ENCODE data around the gene WDR72.
A peak's percentile ranks its signal among the peaks of the same experiment; 100 is the strongest.

Gene WDR72

GRCh38 chr15:53586799-53587198 is 172.7 kb downstream of the WDR72 start:
- TF ChIP-seq CTCF (conservative IDR thresholded peaks at IDR 0.05; ENCODE audit: low read length) (peak; percentile 92), EZH2phosphoT487 (IDR thresholded peaks at IDR 0.05; ENCODE audit: borderline replicate concordance) (no peak)
- Histone ChIP-seq H3K4me1 (ENCODE audit: insufficient read depth, low read length, poor library complexity, severe bottlenecking) (no peaks in the 10 kb centered on the region), H3K27me3 (ENCODE audit: insufficient read depth, low read length, poor library complexity, severe bottlenecking) (no peaks in the 10 kb centered on the region), H3F3A (ENCODE audit: low read depth) (no peaks in the 10 kb centered on the region), H4K20me1 (ENCODE audit: insufficient read depth, low read length, poor library complexity, severe bottlenecking) (no peaks in the 10 kb centered on the region), H2AFZ (ENCODE audit: low read length) (peak overlapping the region; percentile 18; the same call in 1 of the 2 replicates), H3K79me2 (ENCODE audit: insufficient read depth, low read length) (no peaks in the 10 kb centered on the region), H3K4me3 (ENCODE audit: low read length, poor library complexity, severe bottlenecking) (no peak overlapping the region), H3K4me2 (ENCODE audit: low read depth, low read length, poor library complexity, severe bottlenecking) (no peak overlapping the region), H3K9ac (ENCODE audit: low read depth, low read length, poor library complexity, severe bottlenecking) (no peak overlapping the region), H3K9me2 (replicated peaks; ENCODE audit: low read depth, low read length) (no peaks in the 10 kb centered on the region), H3K36me3 (ENCODE audit: insufficient read depth, low read length) (no peaks in the 10 kb centered on the region), H3K9me3 (ENCODE audit: insufficient read depth, low read depth, low read length) (no peaks in the 10 kb centered on the region)

- H3K79me2 ChIP-seq (ENCODE audit: insufficient read depth, low read length): no peaks in the 10 kb centered on the region
- no peaks in the 10 kb centered on the region for H3K9me3 ChIP-seq (ENCODE audit: insufficient read depth, low read depth, low read length)
- no peak overlapping the region for H3K9ac ChIP-seq (ENCODE audit: low read depth, low read length, poor library complexity, severe bottlenecking)
- H3K27me3 ChIP-seq (ENCODE audit: insufficient read depth, low read length, poor library complexity, severe bottlenecking): no peaks in the 10 kb centered on the region
- H3F3A ChIP-seq (ENCODE audit: low read depth): no peaks in the 10 kb centered on the region
- no peaks in the 10 kb centered on the region for H3K9me2 ChIP-seq (replicated peaks; ENCODE audit: low read depth, low read length)
- H3K4me1 ChIP-seq (ENCODE audit: insufficient read depth, low read length, poor library complexity, severe bottlenecking): no peaks in the 10 kb centered on the region
- H3K36me3 ChIP-seq (ENCODE audit: insufficient read depth, low read length): no peaks in the 10 kb centered on the region
- H2AFZ ChIP-seq (ENCODE audit: low read length): no peak overlapping the region; the same call in 1 of the 2 replicates
- H3K4me2 ChIP-seq (ENCODE audit: low read depth, low read length, poor library complexity, severe bottlenecking): no peak overlapping the region
- no peaks in the 10 kb centered on the region for H4K20me1 ChIP-seq (ENCODE audit: insufficient read depth, low read length, poor library complexity, severe bottlenecking)
- H3K4me3 ChIP-seq (ENCODE audit: low read length, poor library complexity, severe bottlenecking): no peak overlapping the region
- TF ChIP-seq CTCF (conservative IDR thresholded peaks at IDR 0.05; ENCODE audit: low read length) (no peak), EZH2phosphoT487 (IDR thresholded peaks at IDR 0.05; ENCODE audit: borderline replicate concordance) (no peak)
Measured at GRCh38 chr15:53581513-53581912, 177.9 kb downstream of the WDR72 start.

- Histone ChIP-seq H3K79me2 (ENCODE audit: insufficient read depth, low read length) (no peaks in the 10 kb centered on the region), H3K4me1 (ENCODE audit: insufficient read depth, low read length, poor library complexity, severe bottlenecking) (no peaks in the 10 kb centered on the region), H3K9me3 (ENCODE audit: insufficient read depth, low read depth, low read length) (no peaks in the 10 kb centered on the region), H3K27me3 (ENCODE audit: insufficient read depth, low read length, poor library complexity, severe bottlenecking) (no peaks in the 10 kb centered on the region), H3K36me3 (ENCODE audit: insufficient read depth, low read length) (no peaks in the 10 kb centered on the region), H3F3A (ENCODE audit: low read depth) (no peaks in the 10 kb centered on the region), H3K4me3 (ENCODE audit: low read length, poor library complexity, severe bottlenecking) (no peak overlapping the region), H3K4me2 (ENCODE audit: low read depth, low read length, poor library complexity, severe bottlenecking) (no peak overlapping the region), H4K20me1 (ENCODE audit: insufficient read depth, low read length, poor library complexity, severe bottlenecking) (no peaks in the 10 kb centered on the region), H3K9me2 (replicated peaks; ENCODE audit: low read depth, low read length) (no peaks in the 10 kb centered on the region), H2AFZ (ENCODE audit: low read length) (peak overlapping the region; percentile 7; the same call in 1 of the 2 replicates), H3K9ac (ENCODE audit: low read depth, low read length, poor library complexity, severe bottlenecking) (no peak overlapping the region)
- no peak for TF ChIP-seq CTCF (conservative IDR thresholded peaks at IDR 0.05; ENCODE audit: low read length)
- TF ChIP-seq EZH2phosphoT487 (IDR thresholded peaks at IDR 0.05; ENCODE audit: borderline replicate concordance): no peak
Measured at GRCh38 chr15:53580366-53580765, 179.1 kb downstream of the WDR72 start.
